Measurements from ENCODE around the gene ARHGAP26. TPM values are rescaled to one million over a fixed set of nuclear protein-coding genes. Genes with fewer than 3 reads are reported as not detected.

Gene ARHGAP26
- total RNA-seq, 1 experiment from 2014 or later, result 34.5 TPM

GRCh38 chr5:142792865-142793232 is 22.7 kb downstream of the ARHGAP26 start (continued):
- no peak for TF ChIP-seq CTCF (IDR thresholded peaks at IDR 0.05 in 2 of 3, conservative IDR thresholded peaks at IDR 0.05 in 1 of 3; ENCODE audit: borderline replicate concordance in 1 of 3, insufficient read depth in 1 of 3, low read depth in 2 of 3, low read length in 2 of 3)
- TF ChIP-seq JUND (IDR thresholded peaks at IDR 0.05), result no peak
- TF ChIP-seq CEBPB (IDR thresholded peaks at IDR 0.05; ENCODE audit: low read depth), result no peak
- TF ChIP-seq SRF (IDR thresholded peaks at IDR 0.05; ENCODE audit: low read depth), result no peak
- no peak for TF ChIP-seq ATF3 (IDR thresholded peaks at IDR 0.05)

- Histone ChIP-seq H4K20me1 (ENCODE audit: insufficient read depth) (no peaks in the 10 kb centered on the region), H2AFZ (ENCODE audit: low read depth, low read length, poor library complexity, severe bottlenecking) (no peak overlapping the region), H3K9ac (ENCODE audit: low read length) (no peak overlapping the region), H3K9me2 (ENCODE audit: insufficient read depth) (no peaks in the 10 kb centered on the region), H3K4me1 (ENCODE audit: control insufficient read depth in 1 of 2, insufficient read depth in 2 of 2, low read length in 2 of 2) (peaks cover 0 to 5% of the 10 kb centered on the region in 2 experiments; a peak in 3 of 4 replicates), H3K27me3 (ENCODE audit: insufficient read depth, low read length) (no peaks in the 10 kb centered on the region), H3K4me3 (replicated peaks in 1 of 2; ENCODE audit: low read depth in 1 of 2, low read length in 2 of 2) (no peak overlapping the region), H3K27ac (ENCODE audit: low read depth, low read length) (no peak overlapping the region), H3K79me2 (ENCODE audit: insufficient read depth, low read length) (peaks cover 38% of the 10 kb centered on the region), H3K4me2 (ENCODE audit: low read length) (no peak overlapping the region), H3K36me3 (ENCODE audit: control insufficient read depth in 1 of 2, insufficient read depth in 2 of 2, low read length in 2 of 2) (no peaks in the 10 kb centered on the region), H3K9me3 (ENCODE audit: control insufficient read depth in 1 of 2, insufficient read depth in 1 of 2, low read depth in 1 of 2, low read length in 2 of 2) (no peaks in the 10 kb centered on the region)
- ChIA-PET CTCF (no interaction called here), RAD21 (ENCODE audit: low non-redundant PET in 1 of 2, low total read pairs in 2 of 2, uncharacterized antibody in 2 of 2, unreplicated experiment in 2 of 2) (no interaction called here), POLR2A (no interaction called here)
- BruUV-seq (replicated peaks), result no TSS peak
- intact Hi-C loops (cut with micrococcal nuclease), result no loop called here
- DNase-seq (ENCODE audit: low read depth, low spot score), result no peak
- no peak for ATAC-seq
- TF ChIP-seq ZFX (IDR thresholded peaks at IDR 0.05), result no peak
- TF ChIP-seq POLR2A (IDR thresholded peaks at IDR 0.05; ENCODE audit: borderline replicate concordance, extremely low read depth, insufficient read depth, insufficient read length), result no peak
- TF ChIP-seq ZBTB33 (IDR thresholded peaks at IDR 0.05; ENCODE audit: extremely low read depth, insufficient replicate concordance, low read length), result no peak
- TF ChIP-seq SIN3A (IDR thresholded peaks at IDR 0.05; ENCODE audit: low read depth), result no peak
- TF ChIP-seq EZH2phosphoT487 (IDR thresholded peaks at IDR 0.05; ENCODE audit: borderline replicate concordance), result no peak
- no peak for TF ChIP-seq TCF7L2 (IDR thresholded peaks at IDR 0.05; ENCODE audit: borderline replicate concordance, extremely low read depth, insufficient read depth, insufficient read length)
- no peak for TF ChIP-seq CTCF (IDR thresholded peaks at IDR 0.05 in 2 of 3, conservative IDR thresholded peaks at IDR 0.05 in 1 of 3; ENCODE audit: borderline replicate concordance in 1 of 3, insufficient read depth in 1 of 3, low read depth in 2 of 3, low read length in 2 of 3)
- no peak for TF ChIP-seq ZNF274 (IDR thresholded peaks at IDR 0.05; ENCODE audit: low read depth, low read length)
- no peak for TF ChIP-seq CBX3 (IDR thresholded peaks at IDR 0.05; ENCODE audit: low read depth)
- no peak for TF ChIP-seq FOSL1 (IDR thresholded peaks at IDR 0.05; ENCODE audit: low read depth)
- TF ChIP-seq SRF (IDR thresholded peaks at IDR 0.05; ENCODE audit: low read depth), result no peak
Measured at GRCh38 chr5:142794537-142794936, 24.4 kb downstream of the ARHGAP26 start.
